HepG2 (cell line): ENCODE measurements around the gene SEC14L2. TPM values are rescaled to one million over a fixed set of nuclear protein-coding genes. Genes with fewer than 3 reads are reported as not detected.

Experiments
- ARNTL ChIP-seq: sonication (generic); formaldehyde crosslinking; IDR thresholded peaks from 2 replicates; pipeline ENCODE4 v1.4.0; 2020; ENCODE audit warnings: mild to moderate bottlenecking, missing genetic modification reagents
- BORCS8-MEF2B ChIP-seq: sonication (generic); formaldehyde crosslinking; IDR thresholded peaks from 2 replicates; pipeline ENCODE4 v1.8.0; 2022; ENCODE audit warnings: mild to moderate bottlenecking, missing genetic modification reagents
- CHD2 ChIP-seq: IDR thresholded peaks from 2 replicates; pipeline ENCODE4 v1.6.1; 2011; ENCODE audit warnings: low read depth, low read length, improper control_type of control experiment
- FOXO1 ChIP-seq: sonication (generic); formaldehyde crosslinking; IDR thresholded peaks from 2 replicates; pipeline ENCODE4 v1.4.0; 2020; ENCODE audit warnings: missing genetic modification reagents
- HNRNPUL1 ChIP-seq: fragments of 200-400 bp; formaldehyde crosslinking; IDR thresholded peaks from 2 replicates; pipeline ENCODE4 v1.6.1; 2017; ENCODE audit warnings: low read depth, mild to moderate bottlenecking, low read length, moderate library complexity
- JUN ChIP-seq: sonication (generic); formaldehyde crosslinking; IDR thresholded peaks from 2 replicates; pipeline ENCODE4 v1.4.0; 2020; ENCODE audit warnings: mild to moderate bottlenecking, missing genetic modification reagents
- JUNB ChIP-seq: sonication (generic); formaldehyde crosslinking; IDR thresholded peaks from 2 replicates; pipeline ENCODE4 v1.8.0; 2022; ENCODE audit warnings: missing genetic modification reagents, mild to moderate bottlenecking, borderline replicate concordance
- KDM4B ChIP-seq: sonication (generic); formaldehyde crosslinking; IDR thresholded peaks from 2 replicates; pipeline ENCODE4 v1.4.0; 2020; ENCODE audit warnings: missing genetic modification reagents
- KDM5A ChIP-seq: fragments of 200-600 bp; sonication (generic); IDR thresholded peaks from 2 replicates; pipeline ENCODE4 v1.7.0; 2018; ENCODE audit warnings: antibody characterized with exemption, mild to moderate bottlenecking, low read length, borderline replicate concordance
- KLF9 ChIP-seq: IDR thresholded peaks from 2 replicates; pipeline ENCODE4 v1.6.1; 2016; ENCODE audit warnings: low read depth
- MIER2 ChIP-seq: IDR thresholded peaks from 2 replicates; pipeline ENCODE4 v1.6.1; 2016; ENCODE audit warnings: missing biosample characterization, missing genetic modification reagents
- MYNN ChIP-seq: sonication (generic); formaldehyde crosslinking; IDR thresholded peaks from 2 replicates; pipeline ENCODE4 v1.4.0; 2020; ENCODE audit warnings: mild to moderate bottlenecking, low read depth, missing genetic modification reagents
- NCOA5 ChIP-seq: sonication (generic); formaldehyde crosslinking; IDR thresholded peaks from 2 replicates; pipeline ENCODE4 v1.4.0; 2020; ENCODE audit warnings: missing genetic modification reagents
- NR2F6 ChIP-seq, 2 experiments: IDR thresholded peaks; 2 replicates each; pipeline ENCODE4 v1.6.1; 2016; ENCODE audit warnings: antibody characterized with exemption in 1 of 2, mild to moderate bottlenecking in 1 of 2
- ZNF138 ChIP-seq: sonication (generic); formaldehyde crosslinking; IDR thresholded peaks from 2 replicates; pipeline ENCODE4 v1.5.0; 2020; ENCODE audit warnings: mild to moderate bottlenecking, low read depth, missing genetic modification reagents
- ZNF205 ChIP-seq: IDR thresholded peaks from 2 replicates; pipeline ENCODE4 v1.6.1; 2018; ENCODE audit warnings: missing biosample characterization, missing genetic modification reagents
- ZSCAN30 ChIP-seq: sonication (generic); formaldehyde crosslinking; IDR thresholded peaks from 2 replicates; pipeline ENCODE4 v1.5.0; 2020; ENCODE audit warnings: mild to moderate bottlenecking, missing genetic modification reagents
- polyA plus RNA-seq, 8 experiments: library from polyadenylated mRNA; depleted of rRNA in 3 of 8; stranded (reverse) in 7 of 8; unstranded in 1 of 8; fragments of >200 nt; fragmentation: Illumina TruSeq in 4 of 8; extraction: Trizol in 4 of 8; gene quantifications; 2 replicates each; pipeline versions ENCODE4 v1.2.1 to v1.2.3, GENCODE V29; 2011 to 2016; ENCODE audit warnings: low read depth in 4 of 8, missing spikeins in 1 of 8, mixed read lengths in 1 of 8; ENCODE audit not compliant: insufficient read depth in 1 of 8
- total RNA-seq, 5 experiments: library from RNA; depleted of rRNA; stranded (reverse); fragments of >200 nt; fragmentation: Illumina TruSeq; extraction: Trizol; gene quantifications; 2 replicates each; pipeline ENCODE4 v1.2.3, GENCODE V29; 2016; ENCODE audit warnings: low read depth in 1 of 5
- TF ChIP-seq, protein P1 (sequence below): IDR thresholded peaks from 2 replicates; pipeline ENCODE4 v1.6.1; 2016
- TF ChIP-seq, protein P2 (sequence below): sonication (generic); formaldehyde crosslinking; IDR thresholded peaks from 2 replicates; pipeline ENCODE4 v1.4.0; 2020; ENCODE audit warnings: missing genetic modification reagents
- TF ChIP-seq, protein P3 (sequence below): fragments of 450-650 bp; IDR thresholded peaks from 2 replicates; pipeline ENCODE4 v1.6.1; 2017
- TF ChIP-seq, protein P4 (sequence below): sonication (generic); formaldehyde crosslinking; IDR thresholded peaks from 2 replicates; pipeline ENCODE4 v1.5.0; 2020; ENCODE audit warnings: mild to moderate bottlenecking, missing genetic modification reagents
- TF ChIP-seq, protein P5 (sequence below): sonication (generic); formaldehyde crosslinking; IDR thresholded peaks from 2 replicates; pipeline ENCODE4 v1.5.0; 2020; ENCODE audit warnings: missing genetic modification reagents

Gene SEC14L2
- total and polyA plus RNA-seq, 2 of the 13 experiments (the other 11 are each of a cell fraction or from before 2014, with no cell fraction given): 4.1 to 5.1 TPM

DNA sequence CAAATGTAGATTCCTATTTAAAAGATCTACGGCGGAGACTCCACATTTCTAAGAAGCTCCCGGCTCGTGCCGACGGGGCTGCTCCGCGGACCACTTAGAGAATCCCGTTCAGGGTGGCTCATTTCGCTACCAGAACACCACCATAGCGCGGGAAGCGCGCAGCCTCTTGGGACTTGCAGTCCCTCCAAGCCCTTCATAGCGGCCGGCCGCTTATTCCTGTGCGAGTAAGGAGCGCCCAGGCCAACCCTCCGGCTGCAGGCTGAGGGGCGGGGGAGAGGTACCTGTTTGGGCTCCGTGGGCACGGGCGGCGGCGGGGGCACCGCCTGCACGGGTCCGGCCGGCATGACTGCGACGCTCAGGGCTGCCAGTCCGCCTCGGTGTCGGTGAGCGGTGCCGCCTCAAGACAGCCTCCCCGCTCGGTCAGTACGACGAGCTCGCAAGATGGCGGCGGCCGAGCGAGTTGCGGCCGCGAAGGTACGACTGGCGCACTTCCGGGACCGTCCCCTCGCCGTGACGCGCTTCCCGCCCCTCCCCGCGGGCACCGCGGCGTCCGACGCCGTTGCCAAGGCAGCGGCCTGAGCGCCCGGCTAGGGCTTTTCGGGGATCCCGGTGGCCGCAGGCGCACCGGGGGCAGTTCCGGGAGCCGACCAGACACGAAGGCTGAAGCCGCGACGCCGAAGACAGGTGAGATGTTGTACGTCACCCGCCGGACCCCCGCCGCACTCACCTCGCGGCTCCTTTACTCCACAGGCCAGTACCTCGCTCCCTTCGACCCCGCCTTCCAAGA lies 40.2 kb upstream of the SEC14L2 start, which contains the start of the genes CCDC157 and SF3A1 (continued):
- TF ChIP-seq ARNTL (CRISPR knock-in tag) (no peak; the same call in 1 of the 2 replicates), NR2F6 (IDR thresholded peaks at IDR 0.05) (no peak), NR2F6 (CRISPR knock-in tag; IDR thresholded peaks at IDR 0.05) (0 out of 2 replicates have a peak, but pooled peaks have one; percentile 24), MYNN (no peak; the same call in 1 of the 2 replicates), JUN (CRISPR knock-in tag) (no peak), FOXO1 (CRISPR knock-in tag) (no peak; the same call in 1 of the 2 replicates), BORCS8-MEF2B (CRISPR knock-in tag) (no peak), ZNF138 (CRISPR knock-in tag) (peak; percentile 95), HNRNPUL1 (no peak), CHD2 (peak; percentile 81), ZSCAN30 (no peak), KLF9 (CRISPR knock-in tag) (no peak), MIER2 (CRISPR knock-in tag) (no peak), ZNF205 (peak; percentile 61; the same call in 1 of the 2 replicates), JUNB (CRISPR knock-in tag) (no peak), KDM4B (CRISPR knock-in tag) (no peak; the same call in 1 of the 2 replicates), KDM5A (peak; percentile 32; the same call in 1 of the 2 replicates), NCOA5 (no peak)
- TF ChIP-seq, protein P1, sequence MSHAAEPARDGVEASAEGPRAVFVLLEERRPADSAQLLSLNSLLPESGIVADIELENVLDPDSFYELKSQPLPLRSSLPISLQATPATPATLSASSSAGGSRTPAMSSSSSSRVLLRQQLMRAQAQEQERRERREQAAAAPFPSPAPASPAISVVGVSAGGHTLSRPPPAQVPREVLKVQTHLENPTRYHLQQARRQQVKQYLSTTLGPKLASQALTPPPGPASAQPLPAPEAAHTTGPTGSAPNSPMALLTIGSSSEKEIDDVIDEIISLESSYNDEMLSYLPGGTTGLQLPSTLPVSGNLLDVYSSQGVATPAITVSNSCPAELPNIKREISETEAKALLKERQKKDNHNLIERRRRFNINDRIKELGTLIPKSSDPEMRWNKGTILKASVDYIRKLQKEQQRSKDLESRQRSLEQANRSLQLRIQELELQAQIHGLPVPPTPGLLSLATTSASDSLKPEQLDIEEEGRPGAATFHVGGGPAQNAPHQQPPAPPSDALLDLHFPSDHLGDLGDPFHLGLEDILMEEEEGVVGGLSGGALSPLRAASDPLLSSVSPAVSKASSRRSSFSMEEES: 0 out of 2 replicates have a peak, but pooled peaks have one; percentile 35
- TF ChIP-seq, protein P2, sequence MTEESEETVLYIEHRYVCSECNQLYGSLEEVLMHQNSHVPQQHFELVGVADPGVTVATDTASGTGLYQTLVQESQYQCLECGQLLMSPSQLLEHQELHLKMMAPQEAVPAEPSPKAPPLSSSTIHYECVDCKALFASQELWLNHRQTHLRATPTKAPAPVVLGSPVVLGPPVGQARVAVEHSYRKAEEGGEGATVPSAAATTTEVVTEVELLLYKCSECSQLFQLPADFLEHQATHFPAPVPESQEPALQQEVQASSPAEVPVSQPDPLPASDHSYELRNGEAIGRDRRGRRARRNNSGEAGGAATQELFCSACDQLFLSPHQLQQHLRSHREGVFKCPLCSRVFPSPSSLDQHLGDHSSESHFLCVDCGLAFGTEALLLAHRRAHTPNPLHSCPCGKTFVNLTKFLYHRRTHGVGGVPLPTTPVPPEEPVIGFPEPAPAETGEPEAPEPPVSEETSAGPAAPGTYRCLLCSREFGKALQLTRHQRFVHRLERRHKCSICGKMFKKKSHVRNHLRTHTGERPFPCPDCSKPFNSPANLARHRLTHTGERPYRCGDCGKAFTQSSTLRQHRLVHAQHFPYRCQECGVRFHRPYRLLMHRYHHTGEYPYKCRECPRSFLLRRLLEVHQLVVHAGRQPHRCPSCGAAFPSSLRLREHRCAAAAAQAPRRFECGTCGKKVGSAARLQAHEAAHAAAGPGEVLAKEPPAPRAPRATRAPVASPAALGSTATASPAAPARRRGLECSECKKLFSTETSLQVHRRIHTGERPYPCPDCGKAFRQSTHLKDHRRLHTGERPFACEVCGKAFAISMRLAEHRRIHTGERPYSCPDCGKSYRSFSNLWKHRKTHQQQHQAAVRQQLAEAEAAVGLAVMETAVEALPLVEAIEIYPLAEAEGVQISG (CRISPR knock-in tag): peak; percentile 95
- TF ChIP-seq, protein P3, sequence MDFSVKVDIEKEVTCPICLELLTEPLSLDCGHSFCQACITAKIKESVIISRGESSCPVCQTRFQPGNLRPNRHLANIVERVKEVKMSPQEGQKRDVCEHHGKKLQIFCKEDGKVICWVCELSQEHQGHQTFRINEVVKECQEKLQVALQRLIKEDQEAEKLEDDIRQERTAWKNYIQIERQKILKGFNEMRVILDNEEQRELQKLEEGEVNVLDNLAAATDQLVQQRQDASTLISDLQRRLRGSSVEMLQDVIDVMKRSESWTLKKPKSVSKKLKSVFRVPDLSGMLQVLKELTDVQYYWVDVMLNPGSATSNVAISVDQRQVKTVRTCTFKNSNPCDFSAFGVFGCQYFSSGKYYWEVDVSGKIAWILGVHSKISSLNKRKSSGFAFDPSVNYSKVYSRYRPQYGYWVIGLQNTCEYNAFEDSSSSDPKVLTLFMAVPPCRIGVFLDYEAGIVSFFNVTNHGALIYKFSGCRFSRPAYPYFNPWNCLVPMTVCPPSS: no peak
- TF ChIP-seq, protein P4, sequence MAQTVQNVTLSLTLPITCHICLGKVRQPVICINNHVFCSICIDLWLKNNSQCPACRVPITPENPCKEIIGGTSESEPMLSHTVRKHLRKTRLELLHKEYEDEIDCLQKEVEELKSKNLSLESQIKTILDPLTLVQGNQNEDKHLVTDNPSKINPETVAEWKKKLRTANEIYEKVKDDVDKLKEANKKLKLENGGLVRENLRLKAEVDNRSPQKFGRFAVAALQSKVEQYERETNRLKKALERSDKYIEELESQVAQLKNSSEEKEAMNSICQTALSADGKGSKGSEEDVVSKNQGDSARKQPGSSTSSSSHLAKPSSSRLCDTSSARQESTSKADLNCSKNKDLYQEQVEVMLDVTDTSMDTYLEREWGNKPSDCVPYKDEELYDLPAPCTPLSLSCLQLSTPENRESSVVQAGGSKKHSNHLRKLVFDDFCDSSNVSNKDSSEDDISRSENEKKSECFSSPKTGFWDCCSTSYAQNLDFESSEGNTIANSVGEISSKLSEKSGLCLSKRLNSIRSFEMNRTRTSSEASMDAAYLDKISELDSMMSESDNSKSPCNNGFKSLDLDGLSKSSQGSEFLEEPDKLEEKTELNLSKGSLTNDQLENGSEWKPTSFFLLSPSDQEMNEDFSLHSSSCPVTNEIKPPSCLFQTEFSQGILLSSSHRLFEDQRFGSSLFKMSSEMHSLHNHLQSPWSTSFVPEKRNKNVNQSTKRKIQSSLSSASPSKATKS (CRISPR knock-in tag): no peak
- TF ChIP-seq, protein P5, sequence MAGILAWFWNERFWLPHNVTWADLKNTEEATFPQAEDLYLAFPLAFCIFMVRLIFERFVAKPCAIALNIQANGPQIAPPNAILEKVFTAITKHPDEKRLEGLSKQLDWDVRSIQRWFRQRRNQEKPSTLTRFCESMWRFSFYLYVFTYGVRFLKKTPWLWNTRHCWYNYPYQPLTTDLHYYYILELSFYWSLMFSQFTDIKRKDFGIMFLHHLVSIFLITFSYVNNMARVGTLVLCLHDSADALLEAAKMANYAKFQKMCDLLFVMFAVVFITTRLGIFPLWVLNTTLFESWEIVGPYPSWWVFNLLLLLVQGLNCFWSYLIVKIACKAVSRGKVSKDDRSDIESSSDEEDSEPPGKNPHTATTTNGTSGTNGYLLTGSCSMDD (CRISPR knock-in tag): no peak
